Measurements from ENCODE around the gene ZNF729.
"Not testable (repeated sequence)": the region's sequence is repeated elsewhere in the genome, so short reads cannot be mapped to it uniquely, and the experiment has no call there.

Gene ZNF729

DNA sequence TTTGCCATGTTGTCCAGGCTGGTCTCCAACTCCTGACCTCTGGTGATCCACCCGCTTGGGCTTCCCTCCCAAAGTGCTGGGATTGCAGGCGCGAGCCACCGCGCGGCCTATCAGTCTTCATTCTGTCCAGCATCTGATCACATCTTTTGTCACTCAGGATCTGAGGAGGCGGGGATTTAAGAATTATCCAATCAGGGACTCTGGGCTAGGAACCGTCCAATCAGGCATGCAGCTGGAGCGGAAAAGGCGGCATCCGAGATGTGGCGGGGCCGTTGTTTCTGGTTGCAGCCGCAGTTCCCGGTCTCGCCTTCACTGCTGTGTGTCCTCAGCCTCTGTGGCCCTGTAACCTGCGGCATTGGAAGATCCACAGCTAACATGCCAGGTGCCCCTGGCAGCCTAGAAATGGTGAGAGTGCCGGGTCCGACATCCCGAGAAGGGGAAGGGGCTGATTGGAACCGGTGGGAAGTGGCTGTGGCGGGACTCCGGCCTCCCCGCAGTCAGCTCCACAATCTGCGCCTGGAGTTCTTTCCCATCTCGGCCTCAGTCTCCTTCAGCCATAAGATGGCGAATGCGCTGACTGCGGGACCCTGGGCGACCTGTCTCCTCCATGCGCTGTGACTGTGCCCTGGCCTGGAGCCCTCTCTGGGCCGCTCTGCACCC is at the start of gene ZNF729:
ZNF729 (plus strand) TSS at position 291 of the 660 bp plus-strand sequence; CDS start at position 376, 85 bp downstream.
- no peak for DNase-seq

DNA sequence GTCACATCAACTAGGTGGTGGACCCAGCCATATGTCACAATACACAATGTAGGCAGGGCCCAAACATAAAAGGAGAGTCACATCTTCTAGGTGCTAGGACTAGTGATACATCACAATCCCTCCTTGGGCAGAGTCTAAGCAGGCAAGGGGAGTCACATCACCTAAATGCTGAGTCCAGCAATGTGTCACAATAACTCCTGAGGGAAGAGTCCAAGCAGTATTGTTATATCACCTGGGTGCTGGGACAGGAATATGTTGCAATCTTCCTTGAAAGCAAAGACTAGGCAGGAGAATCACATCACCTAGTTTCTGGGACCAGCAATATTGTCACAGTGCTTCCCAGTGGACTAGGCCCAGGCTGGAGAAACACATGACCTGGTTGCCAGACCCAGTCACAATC is 29.4 kb upstream of the ZNF729 start:
- DNase-seq, result no peak

DNA sequence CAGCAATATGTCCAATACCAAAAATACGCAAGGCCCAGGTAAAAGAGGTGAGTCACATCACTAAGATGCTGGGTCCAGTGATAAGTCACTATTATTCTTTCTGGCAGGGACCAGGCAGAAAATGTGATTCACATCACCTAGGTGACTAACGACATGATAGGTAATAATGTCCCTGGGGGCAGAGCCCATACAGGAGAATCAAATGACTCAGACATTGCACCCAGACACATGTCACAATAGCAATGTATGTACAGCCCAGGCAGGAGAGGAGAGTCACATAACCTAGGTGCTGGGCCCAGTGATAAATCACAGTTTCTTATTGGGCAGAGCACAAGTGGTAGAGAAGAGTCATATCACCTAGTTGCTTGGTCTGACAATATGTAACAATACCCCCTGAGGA is 28.9 kb upstream of the ZNF729 start:
- no peak for DNase-seq

DNA sequence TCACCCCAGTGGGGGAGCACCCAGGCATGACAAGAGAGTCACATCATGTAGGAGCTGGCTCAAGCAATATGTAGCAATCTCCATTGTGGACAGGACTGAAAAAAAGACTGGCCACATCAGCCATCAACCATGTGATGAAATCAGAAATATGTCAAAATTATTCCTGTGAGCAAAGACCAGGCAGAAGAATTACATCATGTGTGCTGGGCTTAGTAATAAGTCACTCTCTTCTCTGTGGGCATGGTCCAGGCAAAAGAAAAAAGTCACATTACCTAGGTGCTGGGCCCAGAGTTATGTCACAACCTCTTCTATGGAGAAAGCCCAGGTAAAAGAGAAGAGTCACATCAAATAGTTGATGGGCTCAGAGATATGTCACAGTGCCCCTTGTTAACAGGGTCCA is 28.3 kb upstream of the ZNF729 start:
- DNase-seq, result no peak

DNA sequence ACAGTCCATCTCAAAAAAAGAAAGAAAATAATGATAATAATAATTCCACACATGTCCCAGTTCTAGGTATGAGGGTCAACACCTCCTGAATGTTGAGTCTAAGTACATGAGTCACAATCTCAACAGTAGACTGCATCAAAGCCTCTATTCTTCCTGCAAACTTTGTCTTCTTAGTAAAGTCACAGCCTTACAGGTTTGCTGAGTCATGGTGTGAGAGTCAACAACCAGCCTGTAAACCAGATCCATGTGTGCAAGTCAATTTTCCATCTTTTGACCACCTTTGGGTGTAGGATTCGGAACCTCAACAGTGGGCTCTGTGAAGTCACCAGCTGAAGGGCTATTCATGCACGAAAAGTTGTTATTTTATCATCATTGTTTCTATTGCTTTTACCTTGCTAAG is 25.7 kb upstream of the ZNF729 start:
- no peak for DNase-seq

DNA sequence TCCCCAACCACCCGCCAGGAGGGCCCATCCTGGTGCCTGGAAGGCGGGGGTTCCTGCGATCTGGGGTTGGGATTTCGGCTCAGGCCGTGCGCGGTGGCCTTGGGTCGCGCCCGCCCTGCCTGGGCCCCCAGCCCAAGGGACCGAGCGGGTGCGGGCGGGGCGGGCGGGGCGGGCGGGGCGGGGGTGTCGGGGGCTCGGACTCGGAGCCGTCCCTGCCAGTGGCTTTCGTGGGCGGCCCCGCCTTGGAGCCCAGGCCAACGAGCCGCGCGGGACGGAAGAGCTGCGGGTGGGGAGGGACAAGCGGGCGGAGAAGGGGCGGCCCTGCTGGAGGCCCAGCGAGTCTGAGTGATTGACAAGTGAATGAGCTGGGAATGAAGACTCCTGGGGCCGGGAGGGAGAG is 24.6 kb upstream of the ZNF729 start:
- DNase-seq, result no peak

DNA sequence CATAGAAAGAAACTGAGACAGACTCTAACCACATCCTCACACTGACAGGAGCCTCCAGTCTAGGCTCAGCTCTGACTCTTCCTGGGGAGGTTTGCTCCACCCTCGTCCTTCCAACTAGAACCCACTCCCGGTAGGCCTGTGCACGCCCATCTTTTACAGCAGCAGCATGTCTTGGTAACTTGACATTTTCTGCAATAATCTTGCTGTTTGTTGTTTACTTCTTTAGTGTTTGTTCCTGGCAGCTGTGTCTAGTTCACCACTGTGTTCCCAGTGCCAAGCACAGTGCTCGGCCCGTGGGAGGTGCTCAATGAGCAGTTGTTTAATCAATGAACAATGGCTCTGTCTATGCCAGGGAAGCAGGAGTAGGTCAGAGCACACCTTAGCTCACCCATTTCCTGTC is 23.1 kb upstream of the ZNF729 start:
- no peak for DNase-seq

DNA sequence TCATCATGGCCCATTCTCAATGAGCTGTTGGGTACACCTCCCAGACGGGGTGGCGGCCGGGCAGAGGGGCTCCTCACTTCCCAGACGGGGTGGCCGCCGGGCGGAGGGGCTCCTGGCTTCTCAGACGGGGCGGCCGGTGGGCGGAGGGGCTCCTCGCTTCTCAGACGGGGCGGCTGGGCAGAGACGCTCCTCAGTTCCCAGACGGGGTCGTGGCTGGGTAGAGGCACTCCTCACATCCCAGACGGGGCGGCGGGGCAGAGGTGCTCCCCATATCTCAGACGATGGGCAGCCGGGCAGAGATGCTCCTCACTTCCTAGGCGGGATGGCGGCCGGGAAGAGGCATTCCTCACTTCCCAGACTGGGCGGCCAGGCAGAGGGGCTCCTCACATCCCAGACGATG is 35.3 kb downstream of the ZNF729 start:
- DNase-seq, result not testable (repeated sequence)

DNA sequence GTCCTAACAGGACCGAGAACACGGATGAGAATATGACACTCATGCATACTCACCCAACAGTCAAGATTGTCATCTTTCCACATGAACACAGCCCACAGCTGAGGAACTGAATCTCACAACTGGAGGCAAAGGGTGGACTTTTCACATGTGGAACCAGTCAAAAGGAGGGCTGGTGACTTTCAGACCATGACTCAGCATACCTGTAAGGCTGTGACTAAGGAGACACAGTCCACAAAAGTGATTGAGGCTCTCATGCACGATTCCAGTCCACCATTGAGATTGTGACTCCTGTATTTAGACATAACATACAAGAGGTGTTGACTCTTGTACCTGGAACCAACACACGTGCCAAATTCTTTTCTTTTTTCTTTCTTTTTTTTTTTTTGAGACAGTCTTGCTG is 40.0 kb downstream of the ZNF729 start:
- DNase-seq, result no peak

DNA sequence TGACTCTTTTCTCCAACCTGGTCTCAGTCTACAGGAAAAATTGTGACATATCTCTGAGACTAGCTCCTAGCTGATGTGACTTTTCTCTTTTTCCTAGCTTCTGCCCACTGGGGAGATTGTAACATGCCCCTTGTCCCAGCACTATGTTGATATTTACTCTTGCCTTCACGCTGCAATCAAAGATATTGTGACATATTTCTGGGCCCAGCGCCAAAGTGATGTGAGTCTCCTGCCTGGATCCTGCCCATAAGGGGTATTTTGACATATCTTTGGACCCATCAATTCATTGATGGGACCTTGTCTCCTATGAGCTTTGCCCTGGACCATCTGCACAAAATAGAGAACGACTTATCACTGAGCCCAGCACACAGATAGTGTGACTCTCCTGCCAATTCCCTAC is 41.1 kb downstream of the ZNF729 start:
- no peak for DNase-seq

DNA sequence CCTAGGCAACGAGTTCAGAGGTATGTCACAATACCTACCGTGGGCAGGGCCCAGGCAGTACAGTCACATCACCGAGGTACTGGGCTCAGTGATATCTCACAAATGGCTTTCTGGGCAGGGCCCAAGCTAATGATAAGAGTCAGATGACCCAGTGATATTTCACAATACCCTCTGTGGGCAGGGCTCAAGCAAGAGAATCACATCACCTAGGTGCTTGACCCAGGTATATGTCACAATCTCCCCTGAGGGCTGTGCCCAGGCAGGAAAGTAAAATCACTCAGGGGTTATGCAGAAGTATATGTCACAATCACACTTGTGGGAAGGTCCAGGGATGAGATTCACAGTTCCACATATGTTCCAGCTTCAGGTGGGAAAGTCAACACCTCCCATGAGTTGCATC is 45.3 kb downstream of the ZNF729 start:
- DNase-seq, result no peak

DNA sequence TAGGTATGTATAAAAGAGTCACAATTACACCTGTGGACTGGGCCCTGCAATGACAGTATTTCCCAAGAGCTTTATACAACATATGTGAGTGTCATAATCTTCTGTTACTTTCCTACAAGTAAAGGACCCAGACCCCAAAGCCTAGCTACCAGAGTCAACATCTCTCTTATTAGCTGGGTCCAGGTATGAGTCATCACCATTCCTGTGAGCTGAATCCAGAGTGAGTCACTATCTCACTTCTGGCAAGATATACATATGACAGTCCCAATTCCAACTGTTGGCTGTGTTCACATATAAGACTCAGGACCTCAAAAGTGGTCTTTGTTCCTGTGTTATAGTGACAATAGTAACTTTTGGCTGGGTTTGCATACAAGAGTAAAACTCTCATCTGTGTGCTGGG is 46.7 kb downstream of the ZNF729 start:
- no peak for DNase-seq

DNA sequence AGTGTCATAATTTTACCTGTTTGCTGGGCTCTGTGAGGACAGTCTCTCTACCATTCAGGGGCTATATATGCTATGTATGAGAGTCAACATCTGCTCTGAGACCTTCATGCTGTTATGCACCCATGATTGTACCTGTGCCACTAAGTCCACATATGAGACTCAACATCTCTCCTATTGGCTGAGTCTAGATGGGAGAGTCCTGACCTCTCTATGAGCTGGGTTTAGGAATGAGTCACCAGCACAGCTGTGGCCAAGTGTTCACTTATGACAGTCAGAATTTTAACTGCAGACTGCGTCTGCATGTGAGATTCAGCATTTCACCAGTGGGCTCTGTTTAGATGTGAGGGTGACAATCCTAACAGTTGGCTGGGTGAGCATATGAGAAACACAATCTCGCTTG is 49.5 kb downstream of the ZNF729 start:
- DNase-seq, result no peak

DNA sequence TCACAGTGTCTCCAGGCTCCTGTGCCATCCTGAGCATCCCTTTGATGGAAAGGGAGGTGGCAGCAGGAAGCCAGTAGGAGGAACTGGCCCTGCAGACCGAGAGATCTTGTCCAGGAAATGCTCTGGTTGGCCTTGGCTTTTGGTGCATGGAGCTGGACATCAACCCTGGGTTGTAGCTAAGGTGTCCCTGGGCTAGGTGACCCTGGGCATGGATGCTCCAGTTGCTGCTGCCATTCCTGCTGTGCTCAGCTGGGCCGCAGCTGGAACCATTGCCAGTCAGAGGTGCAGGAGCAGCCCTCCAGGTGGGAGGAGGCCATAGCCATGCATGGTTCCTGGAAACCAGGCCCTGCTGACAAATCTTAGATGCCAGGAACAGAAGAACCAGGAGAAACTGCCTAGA is 68.4 kb downstream of the ZNF729 start:
- DNase-seq, result no peak
